Measurements from ENCODE around the gene BDNF.

GRCh38 chr11:27646051-27646818 lies 54.0 kb downstream of the BDNF start:
- no peak for TF ChIP-seq EZH2 (IDR thresholded peaks at IDR 0.05; ENCODE audit: low read depth, unreplicated experiment)
- no peak for TF ChIP-seq CTCF (conservative IDR thresholded peaks at IDR 0.05; ENCODE audit: low read depth in 2 of 2)
- no peak for TF ChIP-seq CREB1 (CRISPR knock-in tag; IDR thresholded peaks at IDR 0.05; ENCODE audit: low read depth)
- no peak for TF ChIP-seq POLR2AphosphoS5 (IDR thresholded peaks at IDR 0.05; ENCODE audit: low read depth)
- TF ChIP-seq, protein P1, sequence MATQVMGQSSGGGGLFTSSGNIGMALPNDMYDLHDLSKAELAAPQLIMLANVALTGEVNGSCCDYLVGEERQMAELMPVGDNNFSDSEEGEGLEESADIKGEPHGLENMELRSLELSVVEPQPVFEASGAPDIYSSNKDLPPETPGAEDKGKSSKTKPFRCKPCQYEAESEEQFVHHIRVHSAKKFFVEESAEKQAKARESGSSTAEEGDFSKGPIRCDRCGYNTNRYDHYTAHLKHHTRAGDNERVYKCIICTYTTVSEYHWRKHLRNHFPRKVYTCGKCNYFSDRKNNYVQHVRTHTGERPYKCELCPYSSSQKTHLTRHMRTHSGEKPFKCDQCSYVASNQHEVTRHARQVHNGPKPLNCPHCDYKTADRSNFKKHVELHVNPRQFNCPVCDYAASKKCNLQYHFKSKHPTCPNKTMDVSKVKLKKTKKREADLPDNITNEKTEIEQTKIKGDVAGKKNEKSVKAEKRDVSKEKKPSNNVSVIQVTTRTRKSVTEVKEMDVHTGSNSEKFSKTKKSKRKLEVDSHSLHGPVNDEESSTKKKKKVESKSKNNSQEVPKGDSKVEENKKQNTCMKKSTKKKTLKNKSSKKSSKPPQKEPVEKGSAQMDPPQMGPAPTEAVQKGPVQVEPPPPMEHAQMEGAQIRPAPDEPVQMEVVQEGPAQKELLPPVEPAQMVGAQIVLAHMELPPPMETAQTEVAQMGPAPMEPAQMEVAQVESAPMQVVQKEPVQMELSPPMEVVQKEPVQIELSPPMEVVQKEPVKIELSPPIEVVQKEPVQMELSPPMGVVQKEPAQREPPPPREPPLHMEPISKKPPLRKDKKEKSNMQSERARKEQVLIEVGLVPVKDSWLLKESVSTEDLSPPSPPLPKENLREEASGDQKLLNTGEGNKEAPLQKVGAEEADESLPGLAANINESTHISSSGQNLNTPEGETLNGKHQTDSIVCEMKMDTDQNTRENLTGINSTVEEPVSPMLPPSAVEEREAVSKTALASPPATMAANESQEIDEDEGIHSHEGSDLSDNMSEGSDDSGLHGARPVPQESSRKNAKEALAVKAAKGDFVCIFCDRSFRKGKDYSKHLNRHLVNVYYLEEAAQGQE (IDR thresholded peaks at IDR 0.05; ENCODE audit: unreplicated experiment): no peak
- no peak for TF ChIP-seq ZNF114 (CRISPR knock-in tag; IDR thresholded peaks at IDR 0.05)
- no peak for TF ChIP-seq JUNB (IDR thresholded peaks at IDR 0.05; ENCODE audit: unreplicated experiment)

All from GM23338 (cell line).